MM.1S (cell line): ENCODE results near the gene ZNF575.

Source experiments
- CTCF ChIP-seq: fragments of 300-600 bp; sonication (generic); IDR thresholded peaks from 2 replicates; pipeline ENCODE4 v1.5.1; 2016; ENCODE audit warnings: antibody characterized with exemption, low read length, mixed read lengths
- EZH2 ChIP-seq: fragments of 300-600 bp; sonication (generic); optimal IDR thresholded peaks from 2 replicates; pipeline ENCODE3; 2017; ENCODE audit warnings: low read depth, mild to moderate bottlenecking, antibody characterized with exemption, low read length, mixed read lengths

GRCh38 chr19:43489310-43489709, 43.7 kb upstream of the ZNF575 start:
- TF ChIP-seq EZH2 (no peak), CTCF (no peak)
